WTC11 (cell line): ENCODE data around the gene MIEF1. TPM values are rescaled to one million over a fixed set of nuclear protein-coding genes. Genes with fewer than 3 reads are reported as not detected.

ENCODE experiments used
- ATAC-seq: fragments of 200-7000 bp; cut with Tn5 transposase; 2 replicates; pipeline ENCODE4 v1.10.0; 2021; ENCODE audit warnings: mild to moderate bottlenecking, moderate library complexity
- CTCF ChIA-PET: fragments of 300-600 bp; sonication (Branson Sonifier 250); formaldehyde crosslinking; loops from one replicate; lab custom pipeline; 2021; ENCODE audit warnings: antibody characterized with exemption; lab: Charles Lee
- POLR2A ChIA-PET: fragments of 350-600 bp; sonication (Branson Sonifier 250); formaldehyde crosslinking; loops from one replicate; lab custom pipeline; 2021; ENCODE audit warnings: antibody characterized with exemption; lab: Charles Lee
- DNase-seq: peaks from one replicate; pipeline ENCODE4 v3.0.0; 2021; ENCODE audit warnings: low spot score
- H3K27ac Mint-ChIP-seq: 2 replicates; pipeline ENCODE4 v1.8.0; 2021; ENCODE audit warnings: mixed read lengths
- H3K27me3 Mint-ChIP-seq: 2 replicates; pipeline ENCODE4 v1.8.0; 2021; ENCODE audit warnings: low read depth, mild to moderate bottlenecking, moderate library complexity, mixed read lengths
- H3K36me3 Mint-ChIP-seq: 2 replicates; pipeline ENCODE4 v1.8.0; 2021; ENCODE audit warnings: mixed read lengths
- H3K4me1 Mint-ChIP-seq: 2 replicates; pipeline ENCODE4 v1.8.0; 2022; ENCODE audit warnings: mixed read lengths
- H3K4me3 Mint-ChIP-seq: 2 replicates; pipeline ENCODE4 v1.8.0; 2021; ENCODE audit warnings: mild to moderate bottlenecking, moderate library complexity, mixed read lengths
- H3K9me3 Mint-ChIP-seq: 2 replicates; pipeline ENCODE4 v1.8.0; 2021; ENCODE audit warnings: mixed read lengths
- CDX4 ChIP-seq: fragments of 250-450 bp; sonication (Bioruptor Pico); IDR thresholded peaks from 2 replicates; pipeline ENCODE4 v1.9.0; 2021; ENCODE audit warnings: moderate library complexity, mild to moderate bottlenecking, inconsistent platforms, borderline replicate concordance
- EMX1 ChIP-seq: fragments of 250-450 bp; sonication (Bioruptor Pico); IDR thresholded peaks from 2 replicates; pipeline ENCODE4 v1.8.0; 2021; ENCODE audit warnings: mild to moderate bottlenecking
- GTF2I ChIP-seq: fragments of 250-450 bp; sonication (Bioruptor Pico); conservative IDR thresholded peaks from 2 replicates; pipeline ENCODE4 v1.4.0; 2021; ENCODE audit warnings: mild to moderate bottlenecking
- NFYB ChIP-seq: sonication (generic); formaldehyde crosslinking; conservative IDR thresholded peaks from 2 replicates; pipeline ENCODE4 v1.8.0; 2022; ENCODE audit warnings: low read depth, missing genetic modification reagents
- NR1H2 ChIP-seq: sonication (generic); formaldehyde crosslinking; IDR thresholded peaks from 2 replicates; pipeline ENCODE4 v1.9.0; 2021; ENCODE audit warnings: mild to moderate bottlenecking, moderate library complexity, missing genetic modification reagents
- PREB ChIP-seq: sonication (generic); formaldehyde crosslinking; IDR thresholded peaks from 2 replicates; pipeline ENCODE4 v1.8.1; 2022; ENCODE audit warnings: mild to moderate bottlenecking, missing genetic modification reagents, moderate library complexity, borderline replicate concordance
- PRRX2 ChIP-seq: fragments of 250-450 bp; sonication (Bioruptor Pico); IDR thresholded peaks from 2 replicates; pipeline ENCODE4 v1.8.0; 2021; ENCODE audit warnings: mild to moderate bottlenecking
- RELA ChIP-seq: sonication (generic); formaldehyde crosslinking; IDR thresholded peaks from 2 replicates; pipeline ENCODE4 v1.8.1; 2022; ENCODE audit warnings: missing genetic modification reagents, mild to moderate bottlenecking, borderline replicate concordance
- ZNF232 ChIP-seq: sonication (generic); formaldehyde crosslinking; IDR thresholded peaks from 2 replicates; pipeline ENCODE4 v1.8.0; 2022; ENCODE audit warnings: mild to moderate bottlenecking, missing genetic modification reagents
- ZNF263 ChIP-seq: sonication (generic); formaldehyde crosslinking; IDR thresholded peaks from 2 replicates; pipeline ENCODE4 v1.8.1; 2022; ENCODE audit warnings: low read depth, mild to moderate bottlenecking, moderate library complexity, missing genetic modification reagents
- ZNF317 ChIP-seq: sonication (generic); formaldehyde crosslinking; IDR thresholded peaks from 2 replicates; pipeline ENCODE4 v1.8.1; 2023; ENCODE audit warnings: low read depth, mild to moderate bottlenecking, moderate library complexity, missing genetic modification reagents, borderline replicate concordance
- ZNF423 ChIP-seq: fragments of 250-450 bp; sonication (Bioruptor Pico); IDR thresholded peaks from 2 replicates; pipeline ENCODE4 v2.1.2; 2022; ENCODE audit warnings: mild to moderate bottlenecking, moderate library complexity
- total RNA-seq: library from RNA; stranded (reverse); gene quantifications from 3 replicates; pipeline ENCODE4 v1.2.3, GENCODE V29; 2021
- TF ChIP-seq, protein P1 (sequence below): fragments of 250-450 bp; sonication (Bioruptor Pico); conservative IDR thresholded peaks from 2 replicates; pipeline ENCODE4 v1.9.0; 2021; ENCODE audit warnings: mild to moderate bottlenecking
- TF ChIP-seq, protein P2 (sequence below): fragments of 200-600 bp; IDR thresholded peaks from 2 replicates; pipeline ENCODE4 v1.8.0; 2022; ENCODE audit warnings: antibody characterized with exemption
- TF ChIP-seq, protein P3 (sequence below): sonication (generic); formaldehyde crosslinking; IDR thresholded peaks from 2 replicates; pipeline ENCODE4 v1.8.0; 2022; ENCODE audit warnings: missing genetic modification reagents

MIEF1 gene
- total RNA-seq, 1 experiment from 2014 or later, result 38.7 TPM

- TF ChIP-seq, protein P1, sequence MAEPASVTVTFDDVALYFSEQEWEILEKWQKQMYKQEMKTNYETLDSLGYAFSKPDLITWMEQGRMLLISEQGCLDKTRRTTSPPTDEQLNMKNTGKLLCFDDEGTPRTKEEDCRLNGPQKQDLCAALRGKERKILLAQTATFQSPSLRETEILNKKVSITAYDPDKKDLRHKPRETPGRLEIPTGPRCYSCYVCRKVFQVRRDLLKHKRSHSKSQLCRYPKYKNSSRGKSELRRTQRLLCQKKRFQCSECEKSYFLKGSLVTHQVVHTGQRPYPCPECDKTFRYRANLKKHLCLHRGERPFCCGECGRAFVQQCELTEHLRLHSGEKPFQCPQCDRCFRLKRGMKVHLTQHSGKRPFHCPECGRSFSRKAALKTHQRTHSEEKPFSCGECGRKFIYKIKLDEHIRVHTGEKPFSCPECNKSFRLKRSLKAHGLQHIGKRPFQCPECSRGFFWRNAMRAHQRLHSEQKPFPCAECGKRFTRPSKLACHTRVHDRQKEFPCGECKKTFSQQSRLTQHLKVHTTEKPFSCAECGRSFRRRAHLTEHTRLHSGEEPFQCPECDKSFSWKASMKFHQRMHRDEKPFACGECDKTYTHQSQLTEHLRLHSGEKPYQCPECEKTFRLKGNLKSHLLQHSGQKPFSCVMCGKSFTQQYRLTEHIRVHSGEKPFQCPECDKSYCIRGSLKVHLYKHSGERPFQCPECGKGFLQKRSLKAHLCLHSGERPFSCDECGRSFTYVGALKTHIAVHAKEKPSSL (CRISPR knock-in tag), result no peak
- TF ChIP-seq NFYB (CRISPR knock-in tag), result no peak
- no peak for TF ChIP-seq NR1H2 (CRISPR knock-in tag)
- TF ChIP-seq PRRX2 (CRISPR knock-in tag), result no peak
Observed at GRCh38 chr22:39517470-39517869, 15.4 kb downstream of the MIEF1 start (continued).

GRCh38 chr22:39518144-39518786 lies 16.2 kb downstream of the MIEF1 start:
- H3K27ac Mint-ChIP-seq, result peak overlapping the region; percentile 92; the same call in 1 of the 2 replicates
- H3K27me3 Mint-ChIP-seq, result peaks cover 48% of the 10 kb centered on the region
- ATAC-seq (no peak), DNase-seq (no peak)
- H3K4me1 Mint-ChIP-seq, result peaks cover 26% of the 10 kb centered on the region
- H3K4me3 Mint-ChIP-seq, result peak overlapping the region; percentile 95
- TF ChIP-seq NFYB (CRISPR knock-in tag) (no peak), ZNF263 (CRISPR knock-in tag) (no peak), ZNF317 (no peak), ZNF423 (no peak), GTF2I (CRISPR knock-in tag) (no peak)
- ChIA-PET POLR2A (interaction anchor here (1.2 kb wide), 1 partner anchor 56 kb away, joined by 3 read pairs; no protein-coding TSS in a partner anchor), CTCF (interaction anchor here (1.2 to 5.6 kb wide), 4 partner anchors 9 to 22 kb away, joined by 5 to 54 read pairs (median 8); partner anchors contain the start of gene MIEF1)
- H3K9me3 Mint-ChIP-seq, result no peaks in the 10 kb centered on the region
- H3K36me3 Mint-ChIP-seq, result peaks cover 69% of the 10 kb centered on the region

DNA sequence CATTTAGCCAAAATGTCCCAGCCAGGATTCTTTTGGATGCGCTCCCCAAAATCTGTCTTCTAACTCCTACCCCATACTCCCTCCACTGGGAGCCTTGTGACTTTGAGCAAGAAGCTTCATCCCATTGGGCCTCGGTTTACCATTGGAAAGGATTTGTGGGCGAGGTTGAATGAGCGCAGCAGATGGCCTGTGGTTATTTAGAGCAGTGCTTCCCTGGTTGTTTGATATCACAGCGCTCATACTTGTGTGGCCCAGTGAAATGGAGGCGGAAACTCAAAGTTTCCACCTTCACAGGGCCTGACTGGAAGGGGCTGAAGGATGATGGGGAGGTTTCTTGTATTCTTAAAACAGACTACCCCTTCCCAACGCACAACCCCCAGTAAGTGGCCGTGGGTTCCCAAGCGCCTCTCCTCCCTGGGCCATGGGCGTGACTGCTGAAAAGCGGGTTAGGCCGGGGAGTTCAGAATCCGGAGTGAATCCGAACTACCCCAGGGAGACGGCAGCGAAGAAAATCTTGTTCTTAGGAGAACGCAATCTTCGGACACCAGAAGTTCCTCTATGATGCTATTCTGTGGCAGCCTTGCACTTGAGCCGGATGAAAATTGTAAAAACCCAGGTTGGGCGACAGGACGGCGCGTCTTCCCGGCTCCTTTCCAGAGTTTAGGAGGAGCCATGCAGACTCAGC lies 17.0 kb downstream of the MIEF1 start:
- Mint-ChIP-seq H3K27me3 (peaks cover 40% of the 10 kb centered on the region), H3K4me3 (peak overlapping the region; percentile 95), H3K9me3 (no peaks in the 10 kb centered on the region), H3K27ac (peak overlapping the region; percentile 92), H3K36me3 (peaks cover 65% of the 10 kb centered on the region), H3K4me1 (peaks cover 30% of the 10 kb centered on the region)
- DNase-seq, result no peak
- ChIA-PET POLR2A (interaction anchor here (0.5 to 1.7 kb wide), 20 partner anchors 9 to 525 kb away, joined by 3 to 16 read pairs (median 4); partner anchors contain the start of genes MIEF1, RPL3, RPS19BP1 and TAB1), CTCF (interaction anchor here (0.9 to 5.6 kb wide), 14 partner anchors 9 to 414 kb away, joined by 3 to 54 read pairs (median 5); partner anchors contain the start of genes MIEF1, RPL3 and TAB1)
- ATAC-seq, result no peak
- TF ChIP-seq, protein P2, sequence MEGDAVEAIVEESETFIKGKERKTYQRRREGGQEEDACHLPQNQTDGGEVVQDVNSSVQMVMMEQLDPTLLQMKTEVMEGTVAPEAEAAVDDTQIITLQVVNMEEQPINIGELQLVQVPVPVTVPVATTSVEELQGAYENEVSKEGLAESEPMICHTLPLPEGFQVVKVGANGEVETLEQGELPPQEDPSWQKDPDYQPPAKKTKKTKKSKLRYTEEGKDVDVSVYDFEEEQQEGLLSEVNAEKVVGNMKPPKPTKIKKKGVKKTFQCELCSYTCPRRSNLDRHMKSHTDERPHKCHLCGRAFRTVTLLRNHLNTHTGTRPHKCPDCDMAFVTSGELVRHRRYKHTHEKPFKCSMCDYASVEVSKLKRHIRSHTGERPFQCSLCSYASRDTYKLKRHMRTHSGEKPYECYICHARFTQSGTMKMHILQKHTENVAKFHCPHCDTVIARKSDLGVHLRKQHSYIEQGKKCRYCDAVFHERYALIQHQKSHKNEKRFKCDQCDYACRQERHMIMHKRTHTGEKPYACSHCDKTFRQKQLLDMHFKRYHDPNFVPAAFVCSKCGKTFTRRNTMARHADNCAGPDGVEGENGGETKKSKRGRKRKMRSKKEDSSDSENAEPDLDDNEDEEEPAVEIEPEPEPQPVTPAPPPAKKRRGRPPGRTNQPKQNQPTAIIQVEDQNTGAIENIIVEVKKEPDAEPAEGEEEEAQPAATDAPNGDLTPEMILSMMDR, result no peak
- TF ChIP-seq PREB (CRISPR knock-in tag) (0 out of 2 replicates have a peak, but pooled peaks have one; percentile 10), RELA (CRISPR knock-in tag) (no peak), CDX4 (no peak), ZNF232 (CRISPR knock-in tag) (no peak), EMX1 (CRISPR knock-in tag) (0 out of 2 replicates have a peak, but pooled peaks have one; percentile 14)
- TF ChIP-seq, protein P3, sequence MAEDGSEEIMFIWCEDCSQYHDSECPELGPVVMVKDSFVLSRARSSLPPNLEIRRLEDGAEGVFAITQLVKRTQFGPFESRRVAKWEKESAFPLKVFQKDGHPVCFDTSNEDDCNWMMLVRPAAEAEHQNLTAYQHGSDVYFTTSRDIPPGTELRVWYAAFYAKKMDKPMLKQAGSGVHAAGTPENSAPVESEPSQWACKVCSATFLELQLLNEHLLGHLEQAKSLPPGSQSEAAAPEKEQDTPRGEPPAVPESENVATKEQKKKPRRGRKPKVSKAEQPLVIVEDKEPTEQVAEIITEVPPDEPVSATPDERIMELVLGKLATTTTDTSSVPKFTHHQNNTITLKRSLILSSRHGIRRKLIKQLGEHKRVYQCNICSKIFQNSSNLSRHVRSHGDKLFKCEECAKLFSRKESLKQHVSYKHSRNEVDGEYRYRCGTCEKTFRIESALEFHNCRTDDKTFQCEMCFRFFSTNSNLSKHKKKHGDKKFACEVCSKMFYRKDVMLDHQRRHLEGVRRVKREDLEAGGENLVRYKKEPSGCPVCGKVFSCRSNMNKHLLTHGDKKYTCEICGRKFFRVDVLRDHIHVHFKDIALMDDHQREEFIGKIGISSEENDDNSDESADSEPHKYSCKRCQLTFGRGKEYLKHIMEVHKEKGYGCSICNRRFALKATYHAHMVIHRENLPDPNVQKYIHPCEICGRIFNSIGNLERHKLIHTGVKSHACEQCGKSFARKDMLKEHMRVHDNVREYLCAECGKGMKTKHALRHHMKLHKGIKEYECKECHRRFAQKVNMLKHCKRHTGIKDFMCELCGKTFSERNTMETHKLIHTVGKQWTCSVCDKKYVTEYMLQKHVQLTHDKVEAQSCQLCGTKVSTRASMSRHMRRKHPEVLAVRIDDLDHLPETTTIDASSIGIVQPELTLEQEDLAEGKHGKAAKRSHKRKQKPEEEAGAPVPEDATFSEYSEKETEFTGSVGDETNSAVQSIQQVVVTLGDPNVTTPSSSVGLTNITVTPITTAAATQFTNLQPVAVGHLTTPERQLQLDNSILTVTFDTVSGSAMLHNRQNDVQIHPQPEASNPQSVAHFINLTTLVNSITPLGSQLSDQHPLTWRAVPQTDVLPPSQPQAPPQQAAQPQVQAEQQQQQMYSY, result peak; percentile 96
